Activated T-cell treated with anti-CD3 and anti-CD28 coated beads, Interleukin-2, amount 50 U/mL, for 4 hours (primary cell): ENCODE results near the gene MGAT3. TPM values are rescaled to one million over a fixed set of nuclear protein-coding genes. Genes with fewer than 3 reads are reported as not detected.

Experiments used
- ATAC-seq, 2 donors: fragments of 200-7000 bp; cut with Tn5 transposase; one replicate each; pipeline ENCODE4 v1.10.0; 2021
- DNase-seq: peaks from one replicate; pipeline ENCODE4 v3.0.0-alpha.2; 2020
- H3K27me3 Mint-ChIP-seq: one replicate; pipeline ENCODE4 v1.8.0; 2021; ENCODE audit warnings: low read depth, mixed read lengths
- H3K36me3 Mint-ChIP-seq: one replicate; pipeline ENCODE4 v1.8.0; 2022; ENCODE audit warnings: mixed read lengths; ENCODE audit not compliant: insufficient read depth
- H3K4me1 Mint-ChIP-seq: one replicate; pipeline ENCODE4 v1.8.0; 2021; ENCODE audit warnings: low read depth, mixed read lengths
- H3K4me3 Mint-ChIP-seq: one replicate; pipeline ENCODE4 v1.8.0; 2021; ENCODE audit warnings: mild to moderate bottlenecking, moderate library complexity, mixed read lengths
- H3K9me3 Mint-ChIP-seq: one replicate; pipeline ENCODE4 v1.8.0; 2021; ENCODE audit warnings: mixed read lengths
- total RNA-seq, 3 donors: library from RNA; stranded (reverse); gene quantifications; one replicate each; pipeline ENCODE4 v1.2.1, GENCODE V29; 2021

Gene MGAT3
- total RNA-seq, 3 donors from 2014 or later, result 0.30 to 0.90 (median 0.40) TPM

GRCh38 chr22:39450258-39450955 lies 6.4 kb upstream of the MGAT3 start:
- no peak for ATAC-seq
- peaks cover 13% of the 10 kb centered on the region for H3K27me3 Mint-ChIP-seq

GRCh38 chr22:39452740-39453040 lies 4.1 kb upstream of the MGAT3 start:
- H3K9me3 Mint-ChIP-seq, result no peaks in the 10 kb centered on the region
- peaks cover 25% of the 10 kb centered on the region for H3K27me3 Mint-ChIP-seq
- DNase-seq, result no peak
- no peak for ATAC-seq
- H3K4me1 Mint-ChIP-seq, result peaks cover 14% of the 10 kb centered on the region
- H3K36me3 Mint-ChIP-seq, result no peaks in the 10 kb centered on the region
- H3K4me3 Mint-ChIP-seq, result no peak overlapping the region

More at GRCh38 chr22:39450258-39450955, 6.4 kb upstream of the MGAT3 start:
- Mint-ChIP-seq H3K4me1 (peaks cover 13% of the 10 kb centered on the region), H3K36me3 (no peaks in the 10 kb centered on the region), H3K9me3 (no peaks in the 10 kb centered on the region), H3K4me3 (no peak overlapping the region)
- no peak for DNase-seq

GRCh38 chr22:39453765-39454378 lies 2.9 kb upstream of the MGAT3 start:
- DNase-seq, result no peak
- ATAC-seq, result no peak
- no peaks in the 10 kb centered on the region for H3K9me3 Mint-ChIP-seq
- no peak overlapping the region for H3K4me3 Mint-ChIP-seq
- H3K4me1 Mint-ChIP-seq, result peaks cover 21% of the 10 kb centered on the region
- no peaks in the 10 kb centered on the region for H3K36me3 Mint-ChIP-seq
- H3K27me3 Mint-ChIP-seq, result peaks cover 35% of the 10 kb centered on the region

- H3K27me3 Mint-ChIP-seq, result peaks cover 38% of the 10 kb centered on the region
- DNase-seq, result no peak
- peaks cover 21% of the 10 kb centered on the region for H3K4me1 Mint-ChIP-seq
- no peak overlapping the region for H3K4me3 Mint-ChIP-seq
- no peak for ATAC-seq
- no peaks in the 10 kb centered on the region for H3K9me3 Mint-ChIP-seq
- no peaks in the 10 kb centered on the region for H3K36me3 Mint-ChIP-seq
Measured at GRCh38 chr22:39454385-39454871, 2.4 kb upstream of the MGAT3 start.

GRCh38 chr22:39457198-39457555 lies 365 bp downstream of the MGAT3 start:
- Mint-ChIP-seq H3K9me3 (no peaks in the 10 kb centered on the region), H3K36me3 (no peaks in the 10 kb centered on the region), H3K4me1 (peaks cover 17% of the 10 kb centered on the region), H3K4me3 (no peak overlapping the region), H3K27me3 (peaks cover 46% of the 10 kb centered on the region)
- ATAC-seq (peak; percentile 51 to 58), DNase-seq (no peak)

GRCh38 chr22:39457556-39458443 lies 988 bp downstream of the MGAT3 start:
- DNase-seq (no peak), ATAC-seq (peak; percentile 38 to 51)
- Mint-ChIP-seq H3K9me3 (no peaks in the 10 kb centered on the region), H3K36me3 (no peaks in the 10 kb centered on the region), H3K27me3 (peaks cover 46% of the 10 kb centered on the region), H3K4me1 (peaks cover 17% of the 10 kb centered on the region), H3K4me3 (peak overlapping the region; percentile 68)

- peaks cover 46% of the 10 kb centered on the region for H3K27me3 Mint-ChIP-seq
- no peaks in the 10 kb centered on the region for H3K36me3 Mint-ChIP-seq
- peak overlapping the region; percentile 68 for H3K4me3 Mint-ChIP-seq
- DNase-seq, result no peak
- peaks cover 17% of the 10 kb centered on the region for H3K4me1 Mint-ChIP-seq
- no peaks in the 10 kb centered on the region for H3K9me3 Mint-ChIP-seq
- ATAC-seq, result no peak
Measured at GRCh38 chr22:39458444-39459083, 1.8 kb downstream of the MGAT3 start.

- H3K4me3 Mint-ChIP-seq, result no peak overlapping the region
- peaks cover 17% of the 10 kb centered on the region for H3K4me1 Mint-ChIP-seq
- peaks cover 40% of the 10 kb centered on the region for H3K27me3 Mint-ChIP-seq
- H3K9me3 Mint-ChIP-seq, result no peaks in the 10 kb centered on the region
- ATAC-seq, result no peak
- DNase-seq, result no peak
- no peaks in the 10 kb centered on the region for H3K36me3 Mint-ChIP-seq
Measured at GRCh38 chr22:39459681-39460080, 2.9 kb downstream of the MGAT3 start.

- H3K9me3 Mint-ChIP-seq, result no peaks in the 10 kb centered on the region
- DNase-seq (no peak), ATAC-seq (no peak)
- H3K36me3 Mint-ChIP-seq, result no peaks in the 10 kb centered on the region
- peaks cover 22% of the 10 kb centered on the region for H3K27me3 Mint-ChIP-seq
- no peak overlapping the region for H3K4me3 Mint-ChIP-seq
- peaks cover 7% of the 10 kb centered on the region for H3K4me1 Mint-ChIP-seq
Measured at GRCh38 chr22:39462443-39463221, 5.8 kb downstream of the MGAT3 start.

GRCh38 chr22:39463277-39463676 lies 6.5 kb downstream of the MGAT3 start:
- Mint-ChIP-seq H3K4me3 (no peak overlapping the region), H3K36me3 (no peaks in the 10 kb centered on the region), H3K27me3 (peaks cover 19% of the 10 kb centered on the region), H3K4me1 (peaks cover 4% of the 10 kb centered on the region), H3K9me3 (no peaks in the 10 kb centered on the region)
- DNase-seq (no peak), ATAC-seq (no peak)

- no peak for ATAC-seq
- Mint-ChIP-seq H3K4me1 (no peaks in the 10 kb centered on the region), H3K9me3 (no peaks in the 10 kb centered on the region), H3K36me3 (no peaks in the 10 kb centered on the region), H3K4me3 (no peak overlapping the region), H3K27me3 (peaks cover 16% of the 10 kb centered on the region)
- DNase-seq, result no peak
Measured at GRCh38 chr22:39463931-39464390, 7.1 kb downstream of the MGAT3 start.

- Mint-ChIP-seq H3K4me3 (no peak overlapping the region), H3K9me3 (no peaks in the 10 kb centered on the region), H3K36me3 (no peaks in the 10 kb centered on the region), H3K4me1 (peaks cover 4% of the 10 kb centered on the region), H3K27me3 (peaks cover 4% of the 10 kb centered on the region)
- ATAC-seq (no peak), DNase-seq (no peak)
Measured at GRCh38 chr22:39466228-39467006, 9.6 kb downstream of the MGAT3 start.

- Mint-ChIP-seq H3K4me3 (no peak overlapping the region), H3K27me3 (peaks cover 4% of the 10 kb centered on the region), H3K4me1 (peaks cover 14% of the 10 kb centered on the region), H3K36me3 (no peaks in the 10 kb centered on the region), H3K9me3 (no peaks in the 10 kb centered on the region)
- no peak for DNase-seq
- no peak for ATAC-seq
Measured at GRCh38 chr22:39467390-39467895, 10.6 kb downstream of the MGAT3 start.
